Transverse colon (tissue), 4 donors: ENCODE measurements around the gene PCDHGA4.

ENCODE experiments used
- POLR2AphosphoS5 ChIP-seq, 3 donors: sonication (generic); formaldehyde crosslinking; IDR thresholded peaks; one replicate each; pipeline ENCODE4 v1.6.1; 2016; ENCODE audit warnings: antibody characterized with exemption in 3 of 3
- TF ChIP-seq, protein P1 (sequence below), 5 experiments: fragments of 200-600 bp in 3 of 5; fragments of 450-650 bp in 2 of 5; sonication (generic) in 3 of 5; IDR thresholded peaks; 1 replicate in 2 of 5; 2 replicates in 3 of 5; pipeline ENCODE4 v1.5.1; 2016 to 2017; ENCODE audit warnings: antibody characterized with exemption in 5 of 5, inconsistent platforms in 3 of 5, mild to moderate bottlenecking in 2 of 5, moderate library complexity in 1 of 5

DNA sequence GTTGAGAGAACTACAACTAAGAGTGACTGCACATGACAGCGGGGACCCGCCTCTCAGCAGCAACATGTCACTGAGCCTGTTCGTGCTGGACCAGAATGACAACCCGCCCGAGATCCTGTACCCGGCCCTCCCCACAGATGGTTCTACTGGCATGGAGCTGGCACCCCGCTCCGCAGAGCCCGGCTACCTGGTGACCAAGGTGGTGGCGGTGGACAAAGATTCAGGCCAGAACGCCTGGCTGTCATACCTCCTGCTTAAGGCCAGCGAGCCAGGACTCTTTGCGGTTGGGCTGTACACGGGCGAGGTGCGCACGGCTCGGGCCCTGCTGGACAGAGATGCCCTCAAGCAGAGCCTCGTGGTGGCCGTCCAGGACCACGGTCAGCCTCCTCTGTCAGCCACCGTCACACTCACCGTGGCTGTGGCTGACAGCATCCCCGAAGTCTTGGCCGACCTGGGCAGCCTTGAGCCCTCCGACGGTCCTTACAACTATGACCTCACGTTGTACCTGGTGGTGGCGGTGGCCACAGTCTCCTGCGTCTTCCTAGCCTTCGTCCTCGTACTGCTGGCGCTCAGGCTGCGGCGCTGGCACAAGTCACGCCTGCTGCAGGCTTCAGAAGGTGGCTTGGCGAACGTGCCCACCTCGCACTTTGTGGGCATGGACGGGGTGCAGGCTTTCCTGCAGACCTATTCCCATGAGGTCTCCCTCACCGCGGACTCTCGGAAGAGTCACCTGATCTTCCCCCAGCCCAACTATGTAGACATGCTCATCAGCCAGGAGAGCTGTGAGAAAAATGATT lies 29.8 kb downstream of the PCDHGA4 start:
- TF ChIP-seq, protein P1, sequence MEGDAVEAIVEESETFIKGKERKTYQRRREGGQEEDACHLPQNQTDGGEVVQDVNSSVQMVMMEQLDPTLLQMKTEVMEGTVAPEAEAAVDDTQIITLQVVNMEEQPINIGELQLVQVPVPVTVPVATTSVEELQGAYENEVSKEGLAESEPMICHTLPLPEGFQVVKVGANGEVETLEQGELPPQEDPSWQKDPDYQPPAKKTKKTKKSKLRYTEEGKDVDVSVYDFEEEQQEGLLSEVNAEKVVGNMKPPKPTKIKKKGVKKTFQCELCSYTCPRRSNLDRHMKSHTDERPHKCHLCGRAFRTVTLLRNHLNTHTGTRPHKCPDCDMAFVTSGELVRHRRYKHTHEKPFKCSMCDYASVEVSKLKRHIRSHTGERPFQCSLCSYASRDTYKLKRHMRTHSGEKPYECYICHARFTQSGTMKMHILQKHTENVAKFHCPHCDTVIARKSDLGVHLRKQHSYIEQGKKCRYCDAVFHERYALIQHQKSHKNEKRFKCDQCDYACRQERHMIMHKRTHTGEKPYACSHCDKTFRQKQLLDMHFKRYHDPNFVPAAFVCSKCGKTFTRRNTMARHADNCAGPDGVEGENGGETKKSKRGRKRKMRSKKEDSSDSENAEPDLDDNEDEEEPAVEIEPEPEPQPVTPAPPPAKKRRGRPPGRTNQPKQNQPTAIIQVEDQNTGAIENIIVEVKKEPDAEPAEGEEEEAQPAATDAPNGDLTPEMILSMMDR (IDR thresholded peaks at IDR 0.05): no peak
- TF ChIP-seq POLR2AphosphoS5 (IDR thresholded peaks at IDR 0.05): no peak
